Esophagus mucosa (tissue), 1 donor: ENCODE data around the gene OR52L1. TPM values are rescaled to one million over a fixed set of nuclear protein-coding genes. Genes with fewer than 3 reads are reported as not detected.
"Not testable (repeated sequence)": the region's sequence is repeated elsewhere in the genome, so short reads cannot be mapped to it uniquely, and the experiment has no call there.

Experiments
- ATAC-seq: fragments of 200-7000 bp; cut with Tn5 transposase; one replicate; pipeline ENCODE4 v1.9.1; 2020
- total RNA-seq: library from RNA; stranded (reverse); gene quantifications from one replicate; pipeline ENCODE4 v1.2.4, GENCODE V29; 2023
- donor health status: DM: yes; HTN: yes; CAD: no.

Gene OR52L1
- total RNA-seq: not detected

- ATAC-seq: no peak
Observed at GRCh38 chr11:5986885-5987284, at the start of gene OR52L1. Gene OR52L1, minus strand, starts transcription at chr11:5986985. Its CDS starts 55 bp downstream, at chr11:5986930.

DNA sequence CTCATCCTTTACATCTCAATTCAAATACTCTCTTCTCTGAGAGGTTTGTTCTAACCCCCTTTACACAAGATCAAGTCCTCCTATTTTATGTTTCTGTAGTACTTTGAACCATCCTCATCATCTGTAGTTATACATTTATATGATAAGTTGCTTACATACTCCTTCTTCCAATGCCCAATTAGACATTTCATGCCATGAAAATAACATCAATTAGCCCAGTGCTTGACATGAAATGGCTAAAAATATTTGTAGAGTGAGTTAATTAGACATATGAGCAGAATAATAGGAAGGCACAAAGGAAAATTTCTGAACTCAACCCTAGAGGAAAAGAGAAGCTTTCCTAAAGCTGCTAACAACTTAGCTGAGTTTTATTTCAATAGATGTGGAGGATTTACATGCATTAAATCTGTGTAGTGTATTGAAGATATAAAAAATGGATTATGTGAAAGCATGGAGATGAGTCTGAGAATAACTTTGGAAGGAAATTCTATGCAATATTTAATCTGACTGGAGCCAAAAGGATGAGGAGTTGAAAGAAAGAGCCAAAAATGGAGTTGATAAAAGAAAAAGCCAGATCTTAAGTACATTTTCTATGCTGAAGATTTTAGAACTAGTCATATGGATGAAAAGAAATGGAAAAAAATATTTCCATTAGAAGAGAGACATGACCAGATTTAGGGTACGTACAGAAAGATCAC, 44.1 kb upstream of the OR52L1 start, which contains the start of gene OR56A1:
TSS of gene OR56A1 (minus strand) at position 51 of the 698 bp plus-strand sequence. CDS start 3,066 bp downstream, outside the sequence.
- no peak for ATAC-seq

- ATAC-seq: no peak
Observed at GRCh38 chr11:6027501-6027900, 40.7 kb upstream of the OR52L1 start.

DNA sequence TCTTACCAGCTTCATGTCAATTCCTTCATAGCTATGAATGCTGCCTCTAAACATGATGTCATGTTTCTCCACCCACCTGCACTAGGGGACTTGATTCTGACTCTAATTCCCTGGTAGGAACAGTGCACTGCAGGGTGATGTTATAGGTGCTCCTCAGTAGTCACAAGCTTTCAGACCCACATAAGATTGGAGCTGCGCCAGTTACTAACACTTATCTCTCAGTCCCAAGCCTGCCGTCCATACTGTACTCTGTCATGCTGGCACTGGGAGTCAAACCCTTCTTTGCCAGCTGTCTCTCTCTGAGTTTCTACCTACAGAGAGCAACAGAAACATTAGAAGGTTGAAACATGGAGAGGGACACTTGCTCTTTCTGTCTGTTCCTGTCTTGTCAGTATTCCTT, 38.3 kb upstream of the OR52L1 start:
- ATAC-seq: no peak

GRCh38 chr11:6022956-6023355, 36.2 kb upstream of the OR52L1 start:
- ATAC-seq: peak; percentile 57

- no peak for ATAC-seq
Observed at GRCh38 chr11:6013042-6013441, 26.3 kb upstream of the OR52L1 start.

DNA sequence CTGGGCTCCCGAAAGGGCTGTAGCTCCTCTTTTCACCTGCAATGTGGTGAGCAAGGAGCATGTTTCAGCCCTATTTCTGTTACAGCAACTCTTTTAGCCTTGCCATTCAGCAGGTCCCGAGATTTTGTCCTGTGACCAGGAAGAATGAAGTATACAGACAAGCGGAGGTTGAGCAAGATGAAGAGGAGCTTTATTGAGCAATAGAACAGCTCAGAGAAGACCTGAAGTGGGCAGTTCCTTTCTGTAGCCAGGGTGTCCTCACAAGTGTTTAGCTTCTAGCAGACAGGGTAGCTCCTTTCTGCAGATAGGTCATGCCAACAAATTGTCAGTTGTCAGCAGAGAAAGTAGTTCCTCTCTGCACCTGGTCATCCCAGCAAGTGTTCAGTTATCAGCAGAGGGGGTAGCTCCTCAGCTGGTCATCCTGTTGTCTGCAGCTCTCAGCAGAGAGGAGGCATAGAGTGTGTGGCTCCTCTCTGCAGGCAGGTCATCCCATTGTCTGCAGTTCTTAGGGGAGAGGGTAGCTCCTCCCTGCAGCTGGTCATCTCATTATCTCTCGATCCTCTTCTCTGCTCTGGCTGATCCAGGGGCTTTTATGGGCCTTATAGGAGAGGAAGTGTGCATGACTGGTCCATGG, 25.4 kb upstream of the OR52L1 start:
- no peak for ATAC-seq

- no peak for ATAC-seq
Observed at GRCh38 chr11:6006846-6007245, 20.1 kb upstream of the OR52L1 start, which contains the start of gene OR56A4. Gene OR56A4, minus strand, starts transcription at chr11:6006946. Its CDS starts 3,954 bp downstream, at chr11:6002992.

- no peak for ATAC-seq
Observed at GRCh38 chr11:6006395-6006794, 19.6 kb upstream of the OR52L1 start.

DNA sequence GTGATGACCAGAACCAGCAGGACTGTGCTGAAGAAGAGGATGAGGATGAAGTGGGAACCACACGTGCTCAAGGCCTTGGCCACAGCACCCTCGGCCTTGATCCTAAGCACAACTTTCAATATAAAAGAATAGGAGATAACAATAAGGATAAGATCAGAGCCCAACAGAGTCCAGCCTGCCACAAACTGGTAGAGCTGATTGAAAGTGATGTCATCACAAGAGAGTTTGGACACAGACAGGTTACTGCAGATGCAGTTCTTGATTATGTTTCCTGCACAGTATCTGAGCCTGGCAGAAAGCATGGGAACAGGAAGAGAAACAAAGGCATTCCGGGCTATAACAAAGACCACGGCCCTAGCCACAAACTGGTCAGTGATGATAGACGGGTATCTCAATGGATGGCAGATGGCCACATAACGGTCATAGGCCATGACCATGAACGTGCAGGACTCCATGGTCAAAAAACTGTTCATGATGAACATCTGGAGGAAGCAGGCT, 15.5 kb upstream of the OR52L1 start:
- ATAC-seq: no peak

GRCh38 chr11:5994791-5995190, 8.0 kb upstream of the OR52L1 start:
- ATAC-seq: no peak

DNA sequence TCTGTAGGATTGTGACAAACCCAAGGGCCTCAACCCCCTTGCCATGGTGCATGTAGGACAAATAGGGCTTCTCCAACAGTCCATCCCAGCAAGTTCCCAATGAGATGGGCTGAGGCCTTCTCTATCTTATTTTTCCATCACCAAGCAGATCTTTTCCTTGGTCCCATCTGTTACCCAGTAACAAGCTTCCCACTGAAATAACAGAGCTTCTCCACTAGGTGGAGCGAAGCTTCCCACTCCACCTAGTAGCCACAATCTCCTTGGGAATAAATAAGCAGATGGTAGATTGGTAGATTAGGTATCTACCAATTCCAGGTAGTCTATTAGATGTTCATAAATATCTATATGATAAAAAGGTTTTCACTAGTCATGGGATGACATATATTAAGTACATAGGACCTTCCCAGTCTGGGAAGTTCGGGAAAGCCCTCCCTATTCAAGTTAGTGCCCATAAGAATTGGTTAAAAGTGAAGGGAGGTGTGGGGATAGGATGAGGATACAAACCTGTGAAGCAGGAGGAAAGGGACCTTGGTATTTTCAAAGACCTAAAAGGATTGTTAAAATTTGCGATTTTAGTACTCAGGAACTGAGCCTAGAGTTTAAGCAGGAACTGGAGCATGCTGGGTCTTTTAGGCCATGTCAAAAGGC, 5.9 kb upstream of the OR52L1 start:
- ATAC-seq: no peak

- ATAC-seq: no peak
Observed at GRCh38 chr11:5992150-5992549, 5.4 kb upstream of the OR52L1 start.

DNA sequence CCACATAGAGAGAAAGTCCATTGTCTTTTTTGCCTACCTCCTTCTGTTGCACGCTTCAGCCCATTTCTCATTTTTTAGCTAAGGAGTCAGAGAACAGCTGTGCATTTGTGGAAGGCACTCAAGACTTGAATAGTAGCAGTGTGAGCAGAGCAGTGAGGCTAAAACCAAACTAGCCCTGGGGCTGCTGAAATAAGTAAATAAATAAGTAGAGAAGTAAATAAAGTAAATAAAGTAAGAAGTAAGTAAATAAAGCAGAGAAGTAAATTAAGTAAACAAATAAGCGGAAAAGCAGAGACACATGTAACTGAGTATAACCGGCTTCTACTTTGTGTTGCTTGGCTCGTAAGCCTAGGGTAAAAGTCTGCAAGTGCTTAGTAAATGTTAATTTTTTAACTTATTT, 2.4 kb upstream of the OR52L1 start:
- no peak for ATAC-seq

GRCh38 chr11:5983443-5983842, 3.3 kb downstream of the OR52L1 start:
- ATAC-seq: no peak

GRCh38 chr11:5973530-5973929, 13.3 kb downstream of the OR52L1 start:
- no peak for ATAC-seq

- ATAC-seq: no peak
Observed at GRCh38 chr11:5968394-5968793, 18.4 kb downstream of the OR52L1 start, which contains the start of gene OR56A5. Gene OR56A5, minus strand, starts transcription at chr11:5968494. Its CDS starts 0 bp downstream, at chr11:5968494.

DNA sequence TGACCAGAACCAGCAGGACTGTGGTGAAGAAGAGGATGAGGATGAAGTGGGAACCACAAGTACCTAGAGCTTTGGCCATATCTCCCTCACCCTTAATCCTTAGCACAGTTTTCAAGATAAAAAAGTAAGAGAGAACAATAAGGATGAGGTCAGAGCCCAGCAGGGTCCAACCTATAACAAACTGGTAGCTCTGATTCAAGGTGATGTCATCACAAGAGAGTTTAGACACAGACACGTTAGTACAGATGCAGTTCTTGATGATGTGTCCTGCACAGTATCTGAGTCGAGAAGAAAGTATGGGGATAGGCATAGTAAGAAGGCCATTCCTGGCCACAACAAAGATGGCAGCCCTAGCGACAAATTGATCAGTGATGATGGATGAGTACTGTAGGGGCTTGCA, 19.1 kb downstream of the OR52L1 start:
- no peak for ATAC-seq

- no peak for ATAC-seq
Observed at GRCh38 chr11:5966958-5967357, 19.8 kb downstream of the OR52L1 start.

GRCh38 chr11:5960704-5961320, 26.0 kb downstream of the OR52L1 start:
- not testable (repeated sequence) for ATAC-seq

- no peak for ATAC-seq
Observed at GRCh38 chr11:5955586-5955985, 31.2 kb downstream of the OR52L1 start.

DNA sequence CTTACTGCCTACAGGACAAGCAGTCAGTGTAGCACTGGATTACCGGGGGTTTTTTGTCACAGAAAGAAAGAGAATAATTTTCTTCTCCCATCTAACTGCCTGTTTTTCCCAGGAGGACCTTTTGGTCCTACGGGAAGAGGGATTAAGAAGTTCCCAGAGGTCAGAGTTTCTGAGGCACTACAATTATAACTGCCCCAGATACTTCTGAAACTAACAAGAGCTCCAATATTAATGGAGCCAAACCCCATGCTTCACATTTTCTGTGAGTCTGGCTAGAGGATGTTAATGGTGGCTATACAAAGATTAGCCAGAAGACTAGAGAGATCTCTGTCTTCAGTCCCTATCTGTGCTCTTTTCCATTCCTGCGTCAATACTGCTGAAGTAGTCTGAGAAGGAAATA, 44.8 kb downstream of the OR52L1 start, which contains the start of gene OR56A3:
TSS of gene OR56A3 (plus strand) at position 301 of the 400 bp plus-strand sequence. CDS start 5,096 bp downstream, outside the sequence.
- no peak for ATAC-seq

GRCh38 chr11:5940748-5941147, 46.0 kb downstream of the OR52L1 start:
- no peak for ATAC-seq
